A673 (cell line): ENCODE results near the gene FAM98B.

ENCODE experiments used
- CTCF ChIP-seq: fragments of 300-800, 200-600 bp; sonication (generic); conservative IDR thresholded peaks from 2 replicates; pipeline ENCODE4 v1.5.1; 2017; ENCODE audit warnings: low read depth, mild to moderate bottlenecking, antibody characterized with exemption, low read length, moderate library complexity, mixed read lengths
- EZH2 ChIP-seq: fragments of 200-600 bp; sonication (generic); IDR thresholded peaks from 2 replicates; pipeline ENCODE4 v1.6.1; 2017; ENCODE audit warnings: borderline replicate concordance, low read depth, mild to moderate bottlenecking, mixed read lengths, antibody characterized with exemption, low read length; ENCODE audit not compliant: poor library complexity, severe bottlenecking

DNA sequence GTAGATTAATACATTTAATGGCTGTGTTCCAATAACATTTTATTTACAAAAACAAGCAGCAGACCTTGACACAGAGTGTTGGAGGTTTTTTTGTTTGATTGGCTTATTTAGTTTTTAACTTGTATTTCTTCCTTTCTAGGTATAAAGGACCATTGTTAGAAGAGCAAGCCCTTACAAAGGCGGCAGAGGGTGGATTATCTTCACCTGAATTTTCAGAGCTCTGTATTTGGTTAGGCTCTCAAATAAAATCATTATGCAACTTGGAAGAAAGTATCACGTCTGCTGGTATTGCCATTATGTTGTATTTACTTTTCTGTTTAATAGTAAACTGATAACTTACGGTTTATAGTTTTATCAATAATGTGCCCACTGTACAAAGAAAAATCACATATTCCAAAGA, 10.0 kb downstream of the FAM98B start:
- TF ChIP-seq CTCF (no peak), EZH2 (no peak)
